GM19240 (cell line): ENCODE data around the gene DNM2.
"Not testable (repeated sequence)": the region's sequence is repeated elsewhere in the genome, so short reads cannot be mapped to it uniquely, and the experiment has no call there.

ENCODE experiments used
- DNase-seq: peaks from one replicate; pipeline ENCODE4 v3.0.0; 2011; ENCODE audit warnings: low spot score; ENCODE audit not compliant: insufficient read length

DNM2 gene

GRCh38 chr19:10717356-10718204 lies at the start of gene DNM2:
Gene DNM2 (plus strand): TSS chr19:10718079. CDS start chr19:10718243, 164 bp downstream.
- DNase-seq: peak; percentile 92

GRCh38 chr19:10669246-10669645 lies 48.6 kb upstream of the DNM2 start:
- no peak for DNase-seq

GRCh38 chr19:10670182-10670581 lies 47.7 kb upstream of the DNM2 start:
- no peak for DNase-seq

- DNase-seq: no peak
These were observed 46.7 kb upstream of the DNM2 start for GRCh38 chr19:10670876-10671804.

GRCh38 chr19:10671922-10672321 lies 46.0 kb upstream of the DNM2 start:
- not testable (repeated sequence) for DNase-seq

- not testable (repeated sequence) for DNase-seq
These were observed 42.7 kb upstream of the DNM2 start for GRCh38 chr19:10675214-10675613.

- no peak for DNase-seq
These were observed 40.1 kb upstream of the DNM2 start for GRCh38 chr19:10677751-10678150.

GRCh38 chr19:10678813-10679212 lies 39.1 kb upstream of the DNM2 start:
- no peak for DNase-seq

- no peak for DNase-seq
These were observed 38.1 kb upstream of the DNM2 start for GRCh38 chr19:10679743-10680142.

- DNase-seq: no peak
These were observed 37.2 kb upstream of the DNM2 start for GRCh38 chr19:10680545-10681135.

- DNase-seq: no peak
These were observed 36.2 kb upstream of the DNM2 start for GRCh38 chr19:10681658-10682057.

- no peak for DNase-seq
These were observed 35.3 kb upstream of the DNM2 start for GRCh38 chr19:10682397-10683063.

GRCh38 chr19:10683064-10683426 lies 34.8 kb upstream of the DNM2 start:
- DNase-seq: no peak

GRCh38 chr19:10683582-10683981 lies 34.3 kb upstream of the DNM2 start:
- no peak for DNase-seq

- no peak for DNase-seq
These were observed 32.7 kb upstream of the DNM2 start for GRCh38 chr19:10685210-10685609.

- no peak for DNase-seq
These were observed 31.7 kb upstream of the DNM2 start for GRCh38 chr19:10686193-10686592.

GRCh38 chr19:10686661-10687517 lies 31.0 kb upstream of the DNM2 start:
- DNase-seq: no peak

- no peak for DNase-seq
These were observed 30.2 kb upstream of the DNM2 start for GRCh38 chr19:10687518-10688288.

- DNase-seq: no peak
These were observed 29.2 kb upstream of the DNM2 start for GRCh38 chr19:10688545-10689280.
